ENCODE data around the gene BEND2. TPM values are rescaled to one million over a fixed set of nuclear protein-coding genes. Genes with fewer than 3 reads are reported as not detected.

BEND2 gene
- total RNA-seq, 1 experiment from 2014 or later: not detected

- H3K27me3 Mint-ChIP-seq (ENCODE audit: low read depth): peaks cover 15% of the 10 kb centered on the region
- H2BK20ac ChIP-seq (ENCODE audit: low read depth, low read length, poor library complexity, severe bottlenecking): no peak overlapping the region
- H3K14ac ChIP-seq (ENCODE audit: insufficient read depth, low read length): no peak overlapping the region
- peaks cover 59% of the 10 kb centered on the region for H3K9me3 ChIP-seq (ENCODE audit: control insufficient read depth, low read depth, low read length)
- no peak overlapping the region for H4K91ac ChIP-seq (ENCODE audit: insufficient read length, low read depth, low read length)
- peaks cover 0 to 10% (median 5%) of the 10 kb centered on the region in 3 experiments; a peak in 5 of 7 replicates for H3K36me3 Mint-ChIP-seq (ENCODE audit: insufficient read depth in 1 of 3, low read depth in 3 of 3)
- no peak overlapping the region for H2BK12ac ChIP-seq (ENCODE audit: insufficient read length, low read depth, low read length)
- no peaks in the 10 kb centered on the region for H3K79me2 ChIP-seq (ENCODE audit: insufficient read depth, low read length)
- TF ChIP-seq CTCF (conservative IDR thresholded peaks at IDR 0.05): no peak
- H2BK15ac ChIP-seq (ENCODE audit: low read depth, low read length): no peak overlapping the region
- H3K79me1 ChIP-seq (ENCODE audit: insufficient read depth, low read depth, low read length, poor library complexity, severe bottlenecking): no peaks in the 10 kb centered on the region
- no peak overlapping the region for H4K8ac ChIP-seq (replicated peaks; ENCODE audit: insufficient read length, low read depth, low read length)
- no peak overlapping the region for H2AFZ ChIP-seq (ENCODE audit: low read length)
- no peak overlapping the region for H2AK5ac ChIP-seq (ENCODE audit: insufficient read length, low read length)
- WGBS (ENCODE audit: extremely low coverage, insufficient read length, low lambda C conversion rate): no CpG with 5 or more reads among the region's 2 CpGs
- H3K18ac ChIP-seq (ENCODE audit: insufficient read length, low read depth, low read length): no peak overlapping the region
- H3K27me3 ChIP-seq (ENCODE audit: insufficient read depth, low read length): no peaks in the 10 kb centered on the region
- no peaks in the 10 kb centered on the region for H3K23me2 ChIP-seq (ENCODE audit: insufficient read length, low read depth, low read length, poor library complexity, severe bottlenecking)
- no peaks in the 10 kb centered on the region for H4K20me1 ChIP-seq (ENCODE audit: control insufficient read depth, insufficient read depth, insufficient read length)
- no peak overlapping the region for H3K4me3 Mint-ChIP-seq
- H3K27ac Mint-ChIP-seq: no peak overlapping the region
- H3K56ac ChIP-seq (ENCODE audit: insufficient read length, low read depth, low read length): no peak overlapping the region
- H2BK5ac ChIP-seq (ENCODE audit: insufficient read length, low read length): no peak overlapping the region
- no peak overlapping the region for H3K4ac ChIP-seq (ENCODE audit: low read depth, low read length)
- H3K4me1 ChIP-seq (ENCODE audit: insufficient read depth, low read length): no peaks in the 10 kb centered on the region
- H3K4me1 Mint-ChIP-seq: peaks cover 0 to 5% of the 10 kb centered on the region in 2 experiments; a peak in 1 of 4 replicates
- H2BK120ac ChIP-seq (ENCODE audit: low read depth, low read length, poor library complexity, severe bottlenecking): no peak overlapping the region
- H4K5ac ChIP-seq (ENCODE audit: insufficient read length, low read depth, low read length): no peak overlapping the region
- no peak overlapping the region for H3K9ac ChIP-seq (ENCODE audit: extremely low read depth, insufficient read length, low read length)
- no peak overlapping the region for H3K27ac ChIP-seq (ENCODE audit: insufficient read length, low read depth, low read length)
- H3K4me2 ChIP-seq (ENCODE audit: insufficient read depth, insufficient read length, low read length): no peak overlapping the region
- DNase-seq: no peak
- no peak overlapping the region for H3T11ph ChIP-seq (ENCODE audit: low read length)
- H3K9me3 Mint-ChIP-seq: peaks cover 60 to 72% of the 10 kb centered on the region in 2 experiments
- H3K23ac ChIP-seq (ENCODE audit: insufficient read length, low read depth, low read length): no peak overlapping the region
Measured at GRCh38 chrX:18119856-18120255, 100.8 kb downstream of the BEND2 start.

Other genes with a start within 250 kb of the BEND2 start
- gene SCML2, start 133.8 kb upstream of the BEND2 start, total RNA-seq (2021): 14.4 and 15.5 TPM in 2 replicates
- gene CDKL5, start 204.7 kb upstream of the BEND2 start, total RNA-seq (2021): 16.9 and 19.5 TPM in 2 replicates